Measurements from ENCODE around the gene ZMYND10. TPM values are rescaled to one million over a fixed set of nuclear protein-coding genes. Genes with fewer than 3 reads are reported as not detected.

ZMYND10 gene
- polyA plus RNA-seq, 6 donors from 2014 or later: 0.53 TPM; not detected in 5

- peaks cover 45 to 73% (median 64%) of the 10 kb centered on the region in 3 donors for H3K4me1 Mint-ChIP-seq
- DNase-seq (peak; percentile 96), ATAC-seq (ENCODE audit: low read depth in 2 of 2) (peak; percentile 76 to 80)
- H3K27me3 Mint-ChIP-seq: no peaks in the 10 kb centered on the region
- H3K36me3 Mint-ChIP-seq: no peaks in the 10 kb centered on the region
- peak overlapping the region; percentile 87 to 97 (median 94) for H3K4me3 Mint-ChIP-seq
- H3K27ac Mint-ChIP-seq: peak overlapping the region; percentile 97 to 99 (median 98)
- no peaks in the 10 kb centered on the region for H3K9me3 Mint-ChIP-seq
These were observed 8.2 kb downstream of the ZMYND10 start for GRCh38 chr3:50337175-50337861.

DNA sequence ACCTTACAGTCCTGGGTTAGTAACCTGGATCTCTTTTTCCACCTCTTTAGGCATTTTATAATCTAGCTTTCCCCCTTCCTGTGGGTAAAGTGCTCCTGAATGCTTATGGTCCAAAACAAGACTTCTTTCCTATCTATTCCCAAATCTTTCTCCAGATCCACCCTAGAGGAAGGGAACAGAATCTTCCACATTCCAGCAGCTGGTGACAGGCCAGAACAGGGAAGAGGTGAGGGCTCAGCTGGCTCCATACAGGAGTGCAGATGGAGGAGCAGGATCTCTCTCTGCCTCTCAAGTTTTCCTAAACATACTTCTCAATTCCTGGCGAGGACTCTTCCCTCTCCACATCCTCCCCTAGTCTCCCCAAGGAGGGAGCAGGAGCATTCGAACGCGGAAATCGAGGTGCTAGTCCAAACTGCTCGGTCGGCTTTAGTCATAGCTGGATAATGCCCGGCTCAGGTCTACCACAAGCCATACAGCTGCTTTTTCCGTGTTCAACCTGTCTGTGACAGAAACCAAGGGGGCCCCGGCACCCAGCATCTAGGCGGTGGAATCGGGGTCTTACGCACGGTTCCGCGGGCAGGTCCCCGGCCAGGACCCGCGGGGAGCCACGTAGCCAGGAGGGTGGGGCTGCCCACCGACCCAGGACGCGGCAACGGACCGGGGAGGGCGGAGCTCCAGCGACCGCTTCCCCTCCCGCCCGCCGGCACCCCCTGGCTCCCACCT, 8.9 kb downstream of the ZMYND10 start:
- DNase-seq (no peak), ATAC-seq (ENCODE audit: low read depth in 2 of 2) (peak; percentile 45 to 50)
- Mint-ChIP-seq H3K9me3 (no peaks in the 10 kb centered on the region), H3K36me3 (no peaks in the 10 kb centered on the region), H3K27me3 (no peaks in the 10 kb centered on the region), H3K4me3 (peak overlapping the region; percentile 87 to 97 (median 94)), H3K27ac (peak overlapping the region; percentile 85 to 99 (median 98)), H3K4me1 (peaks cover 45 to 68% (median 64%) of the 10 kb centered on the region in 3 donors)

- ATAC-seq (ENCODE audit: low read depth in 2 of 2) (no peak), DNase-seq (no peak)
- Mint-ChIP-seq H3K4me1 (peaks cover 33 to 54% (median 48%) of the 10 kb centered on the region in 3 donors), H3K27me3 (no peaks in the 10 kb centered on the region), H3K27ac (peak overlapping the region in 4 of 6 donors; percentile 39 to 78 (median 56)), H3K36me3 (no peaks in the 10 kb centered on the region), H3K4me3 (peak overlapping the region in 2 of 8 donors; percentile 37 to 81), H3K9me3 (no peaks in the 10 kb centered on the region)
These were observed 11.0 kb downstream of the ZMYND10 start for GRCh38 chr3:50334339-50335075.

- H3K27me3 Mint-ChIP-seq: no peaks in the 10 kb centered on the region
- no peaks in the 10 kb centered on the region for H3K36me3 Mint-ChIP-seq
- ATAC-seq (ENCODE audit: low read depth in 2 of 2) (no peak), DNase-seq (no peak)
- peaks cover 27 to 48% (median 42%) of the 10 kb centered on the region in 3 donors for H3K4me1 Mint-ChIP-seq
- peak overlapping the region in 2 of 6 donors; percentile 51 to 64 for H3K27ac Mint-ChIP-seq
- no peaks in the 10 kb centered on the region for H3K9me3 Mint-ChIP-seq
- peak overlapping the region in 1 of 8 donors; percentile 81 for H3K4me3 Mint-ChIP-seq
These were observed 11.7 kb downstream of the ZMYND10 start for GRCh38 chr3:50333744-50334328.

DNA sequence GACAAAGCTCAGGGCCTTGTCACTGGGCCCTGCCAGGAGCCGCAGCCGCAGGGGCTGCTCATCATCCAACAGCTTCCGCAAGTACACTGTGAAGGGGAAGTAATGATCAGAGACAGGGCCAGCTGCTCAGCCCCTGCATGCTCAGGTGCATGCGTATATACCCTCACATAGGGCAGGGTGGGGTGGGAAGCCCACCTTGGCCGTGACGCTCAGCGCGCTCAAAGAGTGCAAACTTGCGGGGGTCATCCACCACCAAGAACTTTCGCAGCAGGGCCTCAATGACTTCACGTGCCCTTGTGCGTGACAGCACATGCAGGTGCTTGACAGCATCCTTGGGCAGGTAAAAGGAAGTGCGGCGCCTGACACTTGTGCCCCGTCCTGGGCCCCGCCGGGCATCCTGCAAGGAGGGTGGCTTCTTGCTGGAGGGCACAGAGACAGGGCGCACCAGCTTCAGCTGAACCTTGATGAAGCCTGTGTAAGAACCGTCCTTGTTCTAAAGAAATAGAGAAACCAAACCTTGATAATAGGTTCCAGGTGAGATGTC, 14.1 kb downstream of the ZMYND10 start:
- Mint-ChIP-seq H3K4me1 (peaks cover 19 to 52% (median 38%) of the 10 kb centered on the region in 3 donors), H3K4me3 (no peak overlapping the region), H3K27me3 (no peaks in the 10 kb centered on the region), H3K27ac (peak overlapping the region in 2 of 6 donors; percentile 33 to 57), H3K9me3 (no peaks in the 10 kb centered on the region), H3K36me3 (no peaks in the 10 kb centered on the region)
- DNase-seq (no peak), ATAC-seq (ENCODE audit: low read depth in 2 of 2) (no peak)

GRCh38 chr3:50330330-50330729, 15.2 kb downstream of the ZMYND10 start:
- DNase-seq (no peak), ATAC-seq (ENCODE audit: low read depth in 2 of 2) (no peak)
- Mint-ChIP-seq H3K4me3 (peak overlapping the region in 2 of 8 donors; percentile 15 to 68), H3K36me3 (no peaks in the 10 kb centered on the region), H3K27ac (peak overlapping the region in 3 of 6 donors; percentile 24 to 64 (median 60)), H3K27me3 (no peaks in the 10 kb centered on the region), H3K4me1 (peaks cover 17 to 44% (median 33%) of the 10 kb centered on the region in 3 donors), H3K9me3 (no peaks in the 10 kb centered on the region)

- H3K4me1 Mint-ChIP-seq: peaks cover 16 to 42% (median 30%) of the 10 kb centered on the region in 3 donors
- ATAC-seq (ENCODE audit: low read depth in 2 of 2): peak; percentile 94 to 96
- H3K9me3 Mint-ChIP-seq: no peaks in the 10 kb centered on the region
- H3K4me3 Mint-ChIP-seq: peak within 1 kb of the TSS; percentile 82 to 97 (median 92)
- H3K27ac Mint-ChIP-seq: peak within 1 kb of the TSS; percentile 42 to 94 (median 90)
- no peaks in the 10 kb centered on the region for H3K36me3 Mint-ChIP-seq
- peak; percentile 92 for DNase-seq
- H3K27me3 Mint-ChIP-seq: no peaks in the 10 kb centered on the region
These were observed 17.4 kb downstream of the ZMYND10 start, which contains the start of gene TUSC2 for GRCh38 chr3:50327943-50328691. Gene TUSC2, minus strand, starts transcription at chr3:50328223. Its CDS starts 124 bp downstream, at chr3:50328099.

- Mint-ChIP-seq H3K9me3 (no peaks in the 10 kb centered on the region), H3K27me3 (no peaks in the 10 kb centered on the region), H3K27ac (peak overlapping the region in 4 of 6 donors; percentile 20 to 89 (median 55)), H3K36me3 (no peaks in the 10 kb centered on the region), H3K4me1 (peaks cover 16 to 39% (median 39%) of the 10 kb centered on the region in 3 donors), H3K4me3 (peak overlapping the region; percentile 82 to 97 (median 92))
- ATAC-seq (ENCODE audit: low read depth in 2 of 2) (no peak), DNase-seq (no peak)
These were observed 18.4 kb downstream of the ZMYND10 start for GRCh38 chr3:50327129-50327528.

DNA sequence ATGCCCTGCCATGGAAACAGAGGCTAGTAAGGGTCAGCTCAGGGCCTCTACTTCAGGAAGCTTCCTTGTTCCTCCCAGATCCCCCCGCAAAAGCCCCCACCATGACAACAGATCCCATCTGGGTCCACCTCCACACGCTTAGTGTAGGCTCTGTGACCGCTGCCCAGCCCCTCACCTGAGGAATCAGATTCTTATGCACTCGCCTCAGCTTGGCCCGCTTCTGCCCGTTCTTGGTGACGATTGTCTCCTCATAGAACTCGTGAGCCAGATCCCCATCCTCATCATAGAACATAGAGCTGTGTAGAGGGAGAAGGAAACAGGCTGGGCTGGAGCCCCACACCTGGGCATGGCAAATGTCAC, 19.4 kb downstream of the ZMYND10 start:
- no peak for DNase-seq
- Mint-ChIP-seq H3K27ac (peak overlapping the region in 1 of 6 donors; percentile 89), H3K36me3 (no peaks in the 10 kb centered on the region), H3K27me3 (no peaks in the 10 kb centered on the region), H3K9me3 (no peaks in the 10 kb centered on the region), H3K4me1 (peaks cover 16 to 41% (median 39%) of the 10 kb centered on the region in 3 donors), H3K4me3 (peak overlapping the region in 6 of 8 donors; percentile 29 to 93 (median 86))
- no peak for ATAC-seq (ENCODE audit: low read depth in 2 of 2)

- H3K4me3 Mint-ChIP-seq: peak overlapping the region in 6 of 8 donors; percentile 23 to 93 (median 86)
- peak overlapping the region in 2 of 6 donors; percentile 67 to 89 for H3K27ac Mint-ChIP-seq
- no peaks in the 10 kb centered on the region for H3K9me3 Mint-ChIP-seq
- no peaks in the 10 kb centered on the region for H3K36me3 Mint-ChIP-seq
- H3K27me3 Mint-ChIP-seq: no peaks in the 10 kb centered on the region
- H3K4me1 Mint-ChIP-seq: peaks cover 17 to 43% (median 41%) of the 10 kb centered on the region in 3 donors
- DNase-seq: no peak
- no peak for ATAC-seq (ENCODE audit: low read depth in 2 of 2)
These were observed 19.9 kb downstream of the ZMYND10 start for GRCh38 chr3:50325497-50326181.

GRCh38 chr3:50325113-50325480, 20.4 kb downstream of the ZMYND10 start:
- DNase-seq (no peak), ATAC-seq (ENCODE audit: low read depth in 2 of 2) (no peak)
- peak overlapping the region in 4 of 6 donors; percentile 14 to 78 (median 70) for H3K27ac Mint-ChIP-seq
- no peaks in the 10 kb centered on the region for H3K27me3 Mint-ChIP-seq
- H3K36me3 Mint-ChIP-seq: no peaks in the 10 kb centered on the region
- peaks cover 23 to 48% (median 46%) of the 10 kb centered on the region in 3 donors for H3K4me1 Mint-ChIP-seq
- H3K9me3 Mint-ChIP-seq: no peaks in the 10 kb centered on the region
- peak overlapping the region in 4 of 8 donors; percentile 23 to 89 (median 63) for H3K4me3 Mint-ChIP-seq
